Panc1 (cell line): ENCODE results near the gene TRAPPC14.

Source experiments
- CTCF ChIP-seq: fragments of 450-650 bp; IDR thresholded peaks from 2 replicates; pipeline ENCODE4 v1.5.1; 2017; ENCODE audit warnings: mild to moderate bottlenecking
- POLR2AphosphoS5 ChIP-seq: IDR thresholded peaks from 2 replicates; pipeline ENCODE4 v1.6.1; 2012; ENCODE audit warnings: mild to moderate bottlenecking, low read depth, low read length, moderate library complexity
- TCF7L2 ChIP-seq: IDR thresholded peaks from 2 replicates; pipeline ENCODE4 v1.6.1; 2011; ENCODE audit warnings: mild to moderate bottlenecking, low read depth, low read length, inconsistent platforms

GRCh38 chr7:100175296-100175935 lies 16.9 kb upstream of the TRAPPC14 start:
- no peak for TF ChIP-seq CTCF
- TF ChIP-seq TCF7L2 = no peak
- no peak for TF ChIP-seq POLR2AphosphoS5
